NCI-H69 (cell line): ENCODE measurements around the gene TMEM175.
"Not testable (repeated sequence)": the region's sequence is repeated elsewhere in the genome, so short reads cannot be mapped to it uniquely, and the experiment has no call there.

Experiments used
- DNase-seq: peaks from one replicate; lab custom pipeline; 2025; lab: John Stamatoyannopoulos, UW

The TMEM175 gene

DNA sequence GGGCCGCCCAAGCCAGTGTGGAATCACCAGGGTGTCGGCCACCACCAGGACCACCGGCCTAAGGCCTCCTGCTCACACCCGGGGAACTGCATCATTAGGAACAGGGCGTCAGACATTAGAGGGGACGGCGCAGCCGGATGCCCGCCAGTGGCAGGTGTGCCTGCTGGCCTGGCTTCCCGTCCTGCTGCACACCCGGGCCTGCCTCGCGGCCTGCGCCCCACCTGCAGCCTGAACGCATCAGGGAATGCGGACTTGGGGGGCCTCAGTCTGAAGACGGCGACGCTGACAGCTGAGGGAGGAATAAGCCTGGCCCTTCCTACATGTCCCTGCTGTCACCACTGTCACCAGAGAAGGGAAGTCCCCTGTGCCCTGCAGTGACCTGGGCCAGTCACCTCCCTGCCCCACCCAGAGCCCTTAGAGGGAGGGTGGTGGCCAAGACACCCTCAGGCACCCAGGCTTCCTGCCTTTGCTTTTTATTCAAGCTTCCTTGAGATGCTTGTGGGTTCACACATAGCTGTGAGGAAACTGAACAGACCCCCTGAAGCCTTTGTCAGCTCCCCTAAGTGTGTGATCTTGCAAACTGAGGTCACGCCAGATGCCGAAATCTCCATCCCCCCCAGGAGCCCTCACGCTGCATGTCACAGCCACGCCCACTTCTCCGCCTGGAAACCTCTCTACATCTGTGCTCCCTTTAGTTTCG lies 37.9 kb downstream of the TMEM175 start:
- DNase-seq: no peak

DNA sequence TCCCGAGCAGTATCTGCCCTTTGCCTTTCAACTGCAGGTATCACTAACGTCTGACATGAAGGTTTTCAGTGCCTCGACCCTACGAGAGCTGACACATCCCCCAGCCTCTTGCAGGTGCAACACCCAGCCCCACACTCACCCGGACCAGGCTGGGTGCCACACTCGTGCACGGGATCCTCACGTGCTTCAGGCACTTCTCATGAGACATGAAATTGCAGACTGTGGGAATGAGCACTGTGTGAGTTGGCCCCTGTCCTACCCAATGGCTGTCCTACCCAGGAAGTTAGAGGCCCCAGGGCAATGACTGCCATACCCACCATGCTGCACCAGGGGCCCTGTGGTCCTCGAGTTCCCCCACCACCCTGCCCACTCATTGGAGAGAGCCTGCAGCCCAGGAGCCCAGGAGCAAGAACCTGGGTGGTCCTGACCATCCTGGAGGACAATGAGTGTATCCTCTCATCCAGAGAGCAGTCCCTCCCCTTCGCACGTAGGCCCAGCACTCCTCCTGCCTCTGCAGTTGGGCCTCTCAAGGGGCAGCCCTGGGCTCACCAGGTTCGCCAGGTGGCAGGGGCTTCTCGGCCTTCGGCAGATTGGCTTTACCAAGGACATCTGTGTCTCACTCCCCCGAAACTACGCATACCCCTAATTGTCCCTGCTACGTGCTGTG lies 38.7 kb downstream of the TMEM175 start:
- no peak for DNase-seq

DNA sequence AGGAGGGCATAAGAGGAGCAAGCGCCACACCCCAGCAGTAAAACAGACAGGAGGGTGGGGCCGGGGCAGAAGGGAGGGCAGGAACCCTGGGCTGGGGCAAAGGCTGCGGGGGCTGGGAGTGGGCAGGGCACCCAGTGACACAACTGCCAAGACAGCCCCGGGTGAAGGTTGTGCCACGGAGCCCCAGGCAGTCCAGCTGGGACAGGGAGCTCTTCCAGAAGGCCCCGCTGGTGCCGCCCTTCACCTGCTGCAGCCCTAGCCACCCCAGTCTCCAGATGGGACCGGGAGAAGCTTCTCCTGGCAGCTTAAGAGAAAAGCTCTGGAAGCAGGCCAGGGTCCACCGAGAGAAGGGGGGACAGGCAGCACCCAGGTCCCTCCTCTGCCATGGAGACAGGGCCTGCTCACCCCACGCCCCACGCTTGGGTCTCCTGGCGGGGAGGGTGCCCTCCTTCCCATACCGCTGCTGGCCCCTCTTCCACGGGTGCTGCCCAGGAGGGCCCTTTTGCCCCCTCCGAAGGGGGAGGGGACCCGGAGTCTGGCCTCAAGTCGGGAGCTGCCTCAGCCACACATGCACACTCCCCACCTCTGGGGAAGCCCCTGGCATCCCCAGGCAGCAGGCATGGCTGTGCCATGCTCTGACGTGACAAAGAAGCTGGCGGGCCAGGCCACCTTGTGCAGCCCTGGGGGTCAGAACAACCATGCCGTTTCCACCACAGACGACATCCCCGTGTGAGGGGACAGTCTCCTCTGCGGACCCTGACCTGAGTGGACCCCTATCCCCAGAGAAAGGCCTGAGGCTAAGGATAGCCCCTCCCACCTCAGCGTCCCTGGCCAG lies 39.6 kb downstream of the TMEM175 start:
- DNase-seq: no peak

DNA sequence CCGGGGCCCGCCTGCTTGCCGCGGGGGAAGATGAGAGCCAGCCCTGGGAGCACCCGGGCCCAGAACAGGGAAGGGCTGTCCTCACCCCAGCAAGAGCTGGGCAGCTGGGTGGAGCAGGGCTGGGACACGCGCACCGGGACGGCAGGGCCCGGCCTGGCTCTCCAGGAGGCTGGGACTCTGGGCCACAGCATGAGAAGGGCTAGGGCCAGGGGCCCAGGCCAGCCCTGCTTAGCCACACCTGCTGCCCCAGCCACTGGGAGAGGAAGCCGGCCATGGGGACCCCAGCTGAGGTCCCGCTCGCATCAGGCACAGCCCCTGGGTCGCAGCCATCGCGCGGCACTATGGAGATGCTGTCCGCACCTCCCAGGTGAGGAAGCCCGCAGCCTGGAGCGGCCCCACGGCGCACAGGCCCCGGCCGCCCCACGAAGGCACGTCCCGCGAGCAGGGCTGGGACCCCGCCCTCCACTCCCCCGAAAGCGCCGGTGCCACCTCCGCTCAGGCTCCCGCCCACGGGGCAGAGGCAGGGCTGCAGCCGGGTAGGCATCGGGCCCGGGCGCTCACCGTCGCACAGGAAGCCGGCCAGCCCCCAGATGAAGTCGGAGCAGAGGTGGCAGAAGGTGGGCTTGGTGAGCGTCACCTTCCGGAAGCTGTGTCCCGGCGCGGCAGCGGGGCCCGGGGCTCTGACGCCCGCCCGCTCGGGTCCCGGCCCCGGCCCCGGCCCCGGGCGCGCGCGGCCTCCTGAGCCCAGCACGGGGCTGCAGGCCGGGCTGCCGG lies 40.6 kb downstream of the TMEM175 start:
- DNase-seq: no peak

DNA sequence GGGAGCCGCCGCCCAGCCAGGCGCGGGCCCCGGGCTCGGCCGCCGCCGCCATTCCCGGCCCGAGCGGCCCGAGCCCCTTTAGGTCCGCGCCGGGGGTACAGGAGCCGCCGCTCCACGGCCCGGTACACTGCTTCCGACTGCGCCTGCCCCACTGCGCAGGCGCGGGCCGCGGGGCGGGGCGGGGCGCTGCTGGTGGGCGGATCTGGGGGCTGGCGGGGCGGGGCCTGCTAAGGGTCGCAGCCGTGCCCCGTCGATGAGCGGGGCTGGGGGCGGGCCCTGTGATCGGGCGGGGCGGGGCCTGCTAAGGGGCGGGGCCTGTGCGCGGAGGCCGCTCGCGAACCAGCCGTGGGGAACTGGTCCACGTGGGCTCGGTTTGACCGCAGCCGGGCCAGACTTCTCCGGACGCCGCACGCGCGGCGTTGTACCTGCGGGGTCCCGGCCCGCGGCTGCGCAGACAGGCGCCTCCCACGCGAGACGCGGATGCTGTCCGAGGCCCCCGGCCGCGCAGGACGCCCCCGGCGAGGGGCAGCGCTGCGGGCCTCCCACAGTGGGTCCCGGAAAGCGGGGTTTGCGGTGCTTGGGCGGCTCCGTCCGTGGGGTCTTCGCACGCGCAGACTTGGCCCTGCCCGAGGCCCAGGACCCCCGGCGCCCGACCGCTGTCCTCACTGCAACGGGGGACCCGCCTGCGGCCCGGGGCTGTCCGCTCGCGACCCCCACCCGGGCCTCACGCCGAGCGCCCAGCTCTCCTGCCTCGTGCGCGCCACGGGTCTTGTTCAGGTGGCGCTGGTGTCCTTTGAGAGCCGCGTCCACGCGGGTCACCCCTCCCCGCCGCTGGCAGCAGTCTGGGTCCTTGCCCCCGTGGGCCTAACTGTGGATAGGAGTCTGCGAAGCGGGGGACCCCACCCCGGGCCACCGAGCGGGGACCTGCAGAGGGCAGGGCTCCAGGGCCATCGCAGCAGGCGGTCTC lies 41.5 kb downstream of the TMEM175 start, which contains the start of gene DGKQ:
Gene DGKQ (minus strand): TSS at position 139 of the 967 bp plus-strand sequence. CDS start 87 bp downstream, at position 52.
- peak; percentile 53 for DNase-seq

DNA sequence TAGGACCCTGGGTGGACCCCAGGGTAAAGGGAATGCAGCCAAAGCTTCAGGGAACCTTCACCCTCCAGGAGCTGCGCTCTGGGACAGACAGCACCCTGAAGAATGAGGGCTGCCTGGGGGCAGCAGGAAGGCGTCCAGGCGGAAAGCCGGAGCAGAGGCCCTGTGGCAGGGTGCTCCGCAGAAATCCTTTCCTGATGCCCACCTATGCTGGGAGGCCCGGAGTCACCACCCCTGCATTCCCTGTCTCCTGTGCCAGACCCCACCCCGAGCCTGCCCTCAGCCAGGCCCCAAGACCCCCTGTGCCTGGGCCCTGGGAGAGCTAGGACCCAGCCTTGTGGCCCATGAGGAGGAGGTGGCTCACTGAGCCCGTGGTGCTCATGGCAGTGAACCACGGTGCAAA lies 42.4 kb downstream of the TMEM175 start:
- no peak for DNase-seq

DNA sequence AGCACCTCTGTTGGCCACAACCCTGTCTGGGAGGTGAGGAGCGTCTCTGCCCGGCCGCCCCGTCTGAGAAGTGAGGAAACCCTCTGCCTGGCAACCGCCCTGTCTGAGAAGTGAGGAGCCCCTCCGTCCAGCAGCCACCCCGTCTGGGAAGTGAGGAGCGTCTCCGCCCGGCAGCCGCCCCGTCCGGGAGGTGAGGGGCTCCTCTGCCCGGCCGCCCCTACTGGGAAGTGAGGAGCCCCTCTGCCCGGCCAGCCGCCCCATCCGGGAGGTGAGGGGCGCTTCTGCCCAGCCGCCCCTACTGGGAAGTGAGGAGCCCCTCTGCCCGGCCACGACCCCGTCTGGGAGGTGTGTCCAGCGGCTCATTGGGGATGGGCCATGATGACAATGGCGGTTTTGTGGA lies 43.8 kb downstream of the TMEM175 start:
- not testable (repeated sequence) for DNase-seq

DNA sequence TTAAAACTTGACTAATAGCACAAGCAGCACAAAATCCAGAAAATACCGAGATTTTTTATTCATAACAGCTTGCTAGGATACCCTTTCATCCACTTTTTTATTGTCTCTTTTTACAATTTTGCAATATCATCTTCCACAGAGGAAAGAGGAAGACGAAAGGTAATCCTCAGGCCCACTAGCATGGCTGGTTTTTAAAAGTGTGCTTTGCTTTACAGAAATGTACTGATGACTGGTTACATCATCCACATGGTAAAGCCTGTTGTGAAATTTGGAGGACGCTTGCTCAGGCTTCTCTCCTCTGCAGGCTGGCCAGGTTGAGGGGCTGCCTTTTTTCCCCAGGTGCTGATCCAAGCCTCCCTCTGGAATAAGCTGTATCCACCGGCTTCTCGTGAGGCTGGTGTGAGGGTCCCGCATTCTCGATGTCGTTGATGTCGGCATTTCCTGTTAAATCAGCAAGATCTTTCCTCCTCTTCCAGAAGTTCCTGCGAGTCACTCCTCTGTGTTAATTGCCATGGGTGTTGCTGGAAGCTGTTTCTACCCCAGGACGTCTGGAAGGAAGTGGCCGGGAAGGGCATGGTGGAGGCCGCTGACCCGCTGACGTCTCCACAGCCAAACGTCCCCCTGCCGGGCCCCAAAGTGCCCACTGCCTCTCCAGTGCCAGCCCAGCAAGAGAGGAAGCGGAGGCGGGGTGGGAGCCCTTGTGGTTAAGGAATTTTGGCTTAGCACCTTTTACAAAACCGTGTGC lies 46.9 kb downstream of the TMEM175 start:
- no peak for DNase-seq

DNA sequence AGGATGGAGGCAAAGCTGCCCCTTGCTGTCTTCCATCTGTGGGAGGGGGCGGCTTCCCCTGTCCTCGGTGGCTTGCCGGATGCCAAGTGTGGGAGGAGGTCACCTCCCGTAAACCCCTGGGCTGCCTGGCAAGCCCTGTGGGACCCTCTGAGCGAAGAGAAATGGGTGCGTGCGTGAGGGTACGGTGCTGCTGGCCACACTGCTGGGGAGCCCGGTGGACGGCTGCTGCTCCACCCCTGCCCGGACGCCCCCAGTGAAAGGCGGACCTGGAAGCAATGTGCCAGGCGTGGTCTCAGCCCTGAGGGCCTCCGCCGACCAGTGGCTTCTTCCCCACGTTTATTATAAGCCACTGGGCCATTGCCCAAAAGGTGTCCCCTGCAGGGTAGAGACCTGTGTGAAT lies 50.0 kb downstream of the TMEM175 start:
- no peak for DNase-seq

DNA sequence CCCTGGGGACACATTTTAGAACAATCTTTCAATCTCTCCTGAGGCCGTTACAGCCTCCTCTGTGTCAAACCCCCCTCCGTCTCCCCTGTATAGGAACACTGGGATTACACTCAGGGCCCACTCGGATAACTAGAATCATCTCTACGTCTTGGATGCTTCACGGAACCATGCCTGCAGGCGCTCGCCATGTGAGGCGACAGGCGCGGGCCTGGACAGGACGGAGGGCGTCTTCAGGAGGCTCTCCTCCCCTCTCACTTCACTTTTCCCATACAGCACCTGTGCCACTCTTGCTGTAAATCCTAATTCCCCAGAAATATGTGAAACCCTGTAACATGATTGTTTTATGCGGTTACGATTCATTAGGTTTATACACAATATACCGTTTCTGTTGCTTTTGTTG lies 50.6 kb downstream of the TMEM175 start:
- no peak for DNase-seq

DNA sequence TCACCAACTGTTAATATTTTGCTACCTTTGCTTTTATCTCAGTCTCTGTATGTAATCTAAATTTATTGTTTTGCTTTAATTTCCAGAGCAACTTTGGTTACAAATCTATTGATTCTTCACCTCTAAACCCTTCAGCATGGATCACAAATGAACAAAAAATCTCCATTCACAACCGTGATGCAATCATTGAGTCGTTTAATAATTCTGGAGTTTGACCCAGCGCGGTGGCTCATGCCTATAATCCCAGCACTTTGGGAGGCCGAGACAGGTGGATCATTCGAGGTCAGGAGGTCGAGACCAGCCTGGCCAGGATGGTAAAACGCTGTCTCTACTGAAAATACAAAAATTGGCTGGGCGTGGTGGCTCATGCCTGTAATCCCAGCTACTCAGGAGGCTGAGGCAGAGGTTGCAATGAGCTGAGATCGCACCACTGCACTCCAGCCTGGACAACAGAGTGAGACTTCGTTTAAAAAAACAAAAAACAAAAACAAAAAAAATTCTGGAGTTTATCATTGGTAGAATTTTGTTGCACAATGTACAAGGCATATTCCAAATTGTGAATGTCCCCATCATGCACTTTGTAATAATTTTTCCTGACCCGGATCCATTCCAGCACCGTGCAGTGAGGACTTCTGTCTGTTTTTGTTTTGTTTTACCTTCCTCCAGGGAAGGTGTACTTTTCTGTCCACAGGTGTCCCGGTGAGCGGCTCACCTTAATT lies 52.2 kb downstream of the TMEM175 start:
- no peak for DNase-seq

DNA sequence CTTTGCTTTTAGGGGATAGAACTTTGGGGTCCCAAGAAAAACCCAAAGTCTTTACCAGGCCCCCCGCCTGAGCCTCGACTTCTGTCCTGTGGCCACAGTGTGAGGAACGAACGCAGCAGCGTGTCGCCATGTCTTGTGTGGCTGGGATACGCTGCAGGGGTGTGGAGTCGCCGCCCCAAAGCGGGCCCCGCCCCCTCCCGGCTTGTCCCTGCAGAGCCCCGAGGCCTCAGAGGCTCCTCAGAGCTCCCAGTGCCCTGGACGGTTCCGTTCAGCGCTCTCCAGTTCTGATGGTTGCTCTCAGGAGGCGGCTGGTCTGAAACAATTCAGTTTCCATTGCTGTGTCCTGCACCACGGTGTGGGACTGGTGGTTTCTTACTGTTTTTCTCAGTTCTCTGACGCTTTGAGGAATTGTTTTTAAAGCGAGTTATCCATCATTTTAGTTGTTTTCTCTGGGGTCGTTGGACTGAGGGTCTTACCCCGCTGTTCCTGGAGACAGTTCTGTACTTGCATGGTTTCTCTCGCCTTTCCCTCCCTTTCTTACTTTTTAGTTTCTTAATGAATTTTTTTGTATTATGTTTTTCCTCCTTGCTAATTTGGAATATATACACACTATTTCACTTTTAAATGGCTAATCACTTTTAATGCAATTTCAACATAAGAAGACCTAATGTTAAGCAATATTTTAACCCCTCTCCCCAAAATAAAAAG lies 53.0 kb downstream of the TMEM175 start:
- DNase-seq: peak; percentile 47

DNA sequence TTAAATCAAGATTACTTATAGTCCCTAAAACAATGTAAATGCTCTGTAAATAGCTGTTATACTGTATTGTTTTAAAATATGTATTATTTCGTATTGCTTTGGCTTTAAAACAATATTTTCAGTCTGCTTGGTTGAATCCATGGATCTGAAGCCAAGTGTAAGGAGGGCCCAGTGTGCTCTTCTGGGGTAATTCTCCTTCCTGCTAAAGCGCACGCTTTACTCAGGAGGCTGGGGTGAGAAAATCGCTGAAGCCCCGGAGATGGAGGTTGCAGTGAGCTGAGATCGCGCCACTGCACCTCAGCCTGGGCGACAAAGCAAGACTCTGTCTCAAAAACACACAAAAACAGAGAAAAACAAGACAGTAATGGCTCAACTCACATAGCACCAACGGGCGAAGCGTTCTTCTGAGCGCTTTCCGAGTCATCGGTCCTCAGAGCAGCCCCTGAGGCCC lies 54.2 kb downstream of the TMEM175 start:
- no peak for DNase-seq

DNA sequence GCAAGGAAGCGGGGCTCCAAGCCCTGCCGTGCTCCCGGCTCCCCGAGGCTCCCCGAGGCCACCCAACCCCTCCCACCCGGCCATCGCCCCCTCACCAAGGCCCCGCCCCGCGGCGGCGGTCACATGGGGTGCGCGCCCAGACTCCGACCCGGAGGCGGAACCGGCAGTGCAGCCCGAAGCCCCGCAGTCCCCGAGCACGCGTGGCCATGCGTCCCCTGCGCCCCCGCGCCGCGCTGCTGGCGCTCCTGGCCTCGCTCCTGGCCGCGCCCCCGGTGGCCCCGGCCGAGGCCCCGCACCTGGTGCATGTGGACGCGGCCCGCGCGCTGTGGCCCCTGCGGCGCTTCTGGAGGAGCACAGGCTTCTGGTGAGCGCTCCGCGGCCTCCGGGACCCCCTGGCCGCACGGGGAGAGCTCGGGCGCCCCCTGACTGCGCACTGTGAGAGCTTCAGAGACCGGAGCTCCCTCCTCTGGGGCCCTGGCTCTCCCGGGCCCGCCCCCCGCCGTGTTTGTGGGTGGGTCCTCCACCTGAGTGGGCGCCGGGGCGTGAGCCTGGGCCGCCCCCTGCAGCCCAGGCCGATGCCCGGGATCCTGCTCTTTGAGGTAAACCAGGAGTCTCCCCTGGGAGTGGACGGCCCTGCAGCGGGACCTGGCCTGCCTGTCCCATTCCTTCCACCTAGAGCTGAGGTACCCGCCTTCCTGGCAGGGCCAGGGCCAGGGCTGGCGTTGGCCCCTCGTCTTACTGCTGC lies 54.8 kb downstream of the TMEM175 start, which contains the start of gene IDUA:
Gene IDUA (plus strand): TSS at position 166 of the 745 bp plus-strand sequence. CDS start 41 bp downstream, at position 207.
- peak; percentile 10 for DNase-seq

DNA sequence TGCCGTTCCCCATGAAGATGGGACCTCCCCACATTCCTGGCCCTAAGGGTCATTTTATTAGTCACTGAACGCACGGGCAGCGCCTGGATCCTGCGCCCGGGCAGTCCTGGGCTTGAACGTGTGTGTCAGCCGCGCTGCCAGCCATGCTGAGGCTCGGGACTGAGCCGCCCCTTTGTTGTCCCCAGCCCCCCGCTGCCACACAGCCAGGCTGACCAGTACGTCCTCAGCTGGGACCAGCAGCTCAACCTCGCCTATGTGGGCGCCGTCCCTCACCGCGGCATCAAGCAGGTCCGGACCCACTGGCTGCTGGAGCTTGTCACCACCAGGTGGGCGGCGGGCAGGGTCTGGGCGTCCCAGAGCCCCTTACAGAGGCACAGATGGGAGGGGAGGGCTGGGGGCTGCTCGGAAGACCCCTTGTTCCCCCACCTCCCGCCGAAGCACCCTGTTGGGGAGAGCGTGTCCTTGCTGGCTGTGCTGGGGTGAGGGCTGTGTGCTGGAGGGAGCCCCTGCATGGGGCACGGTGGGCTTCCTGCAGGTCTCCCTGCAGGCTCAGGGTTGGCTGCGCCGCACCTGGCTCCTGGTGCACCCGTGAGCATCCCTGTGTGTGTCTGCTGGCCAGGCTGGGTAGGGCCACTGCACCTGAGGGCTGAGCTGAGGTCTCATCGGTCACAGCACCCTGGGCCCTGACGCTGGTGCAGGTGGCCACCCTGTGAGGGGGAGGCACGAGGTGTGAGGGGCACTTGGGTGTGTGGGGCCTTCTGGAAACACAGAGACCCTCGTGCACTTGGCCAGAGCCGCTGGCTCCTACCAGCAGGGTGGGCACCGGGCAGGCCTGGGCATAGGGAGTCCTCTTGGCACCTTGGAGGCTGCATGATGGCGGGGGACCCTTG lies 55.6 kb downstream of the TMEM175 start:
- DNase-seq: no peak
